SJCRH30 (cell line): Measurements from ENCODE around the gene MAGI2. TPM values are rescaled to one million over a fixed set of nuclear protein-coding genes. Genes with fewer than 3 reads are reported as not detected.

ENCODE experiments used
- DNase-seq, 2 experiments: peaks; one replicate each; pipeline ENCODE4 v3.0.0-alpha.2; 2015 to 2020
- H3K27ac ChIP-seq: fragments of 250-450 bp; sonication (Bioruptor Pico); 2 replicates; pipeline ENCODE4 v1.5.1; 2020; ENCODE audit warnings: mild to moderate bottlenecking, moderate library complexity
- H3K27me3 ChIP-seq: fragments of 250-450 bp; sonication (Bioruptor Pico); 2 replicates; pipeline ENCODE4 v1.5.1; 2020; ENCODE audit warnings: mild to moderate bottlenecking, moderate library complexity
- H3K36me3 ChIP-seq: fragments of 250-450 bp; sonication (Bioruptor Pico); 2 replicates; pipeline ENCODE4 v1.5.1; 2020; ENCODE audit warnings: mild to moderate bottlenecking, moderate library complexity
- H3K4me1 ChIP-seq: fragments of 250-450 bp; sonication (Bioruptor Pico); 2 replicates; pipeline ENCODE4 v1.5.1; 2020; ENCODE audit warnings: mild to moderate bottlenecking, moderate library complexity
- H3K4me3 ChIP-seq: fragments of 250-450 bp; sonication (Bioruptor Pico); 2 replicates; pipeline ENCODE4 v1.5.1; 2020; ENCODE audit warnings: mild to moderate bottlenecking, moderate library complexity
- H3K9me3 ChIP-seq: fragments of 250-450 bp; sonication (Bioruptor Pico); replicated peaks from 2 replicates; pipeline ENCODE4 v1.5.1; 2020; ENCODE audit warnings: mild to moderate bottlenecking, moderate library complexity
- total RNA-seq: library from RNA; depleted of rRNA; stranded (reverse); fragments of >200 nt; shearing (Covaris generic); gene quantifications from 2 replicates; pipeline ENCODE4 v1.2.3, GENCODE V29; 2014

Gene MAGI2
- total RNA-seq, 1 experiment from 2014 or later, result 2.4 TPM

DNA sequence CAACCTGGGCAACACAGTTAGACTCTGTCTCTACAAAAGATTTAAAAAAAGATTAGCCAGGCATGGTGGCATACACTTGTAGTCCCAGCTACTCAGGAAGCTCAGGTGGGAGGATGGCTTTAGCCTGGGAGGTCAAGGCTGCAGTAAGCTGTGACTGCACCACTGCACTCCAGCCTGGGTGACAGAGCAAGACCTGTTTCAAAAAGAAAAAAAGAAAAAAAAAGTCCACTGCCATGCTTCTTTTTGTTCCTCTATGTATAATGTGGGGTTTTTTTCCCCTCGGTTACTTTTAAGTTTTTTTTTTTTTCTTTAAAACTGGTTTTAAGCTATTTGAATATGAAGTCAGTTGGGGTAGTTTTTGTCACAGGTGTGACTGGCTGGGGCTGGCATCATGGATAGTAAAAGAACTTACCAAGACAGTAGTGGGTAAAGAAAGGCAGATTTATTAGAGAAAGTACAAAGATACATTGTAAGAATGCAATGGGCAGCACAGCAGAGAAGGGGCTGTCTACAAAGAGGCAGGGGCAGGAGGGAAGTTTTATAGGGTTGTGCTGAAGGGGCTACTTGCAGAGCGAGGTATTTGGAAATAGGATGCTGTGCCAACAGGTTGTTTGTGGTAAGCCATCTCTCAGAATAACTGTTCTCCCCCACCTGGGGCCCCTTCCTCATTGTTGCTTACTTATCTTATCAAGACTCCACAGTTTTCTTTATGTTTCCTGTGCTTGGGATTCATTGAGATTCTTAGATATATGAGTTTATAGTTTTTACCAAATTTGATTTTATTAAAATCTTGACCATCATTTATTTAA lies 1477.6 kb downstream of the MAGI2 start:
- Histone ChIP-seq H3K36me3 (no peaks in the 10 kb centered on the region), H3K27me3 (no peaks in the 10 kb centered on the region), H3K4me1 (no peaks in the 10 kb centered on the region), H3K27ac (no peak overlapping the region), H3K4me3 (no peak overlapping the region), H3K9me3 (0 out of 2 replicates have a peak, but pooled peaks cover 3% of the 10 kb centered on the region)
- DNase-seq, result no peak

DNA sequence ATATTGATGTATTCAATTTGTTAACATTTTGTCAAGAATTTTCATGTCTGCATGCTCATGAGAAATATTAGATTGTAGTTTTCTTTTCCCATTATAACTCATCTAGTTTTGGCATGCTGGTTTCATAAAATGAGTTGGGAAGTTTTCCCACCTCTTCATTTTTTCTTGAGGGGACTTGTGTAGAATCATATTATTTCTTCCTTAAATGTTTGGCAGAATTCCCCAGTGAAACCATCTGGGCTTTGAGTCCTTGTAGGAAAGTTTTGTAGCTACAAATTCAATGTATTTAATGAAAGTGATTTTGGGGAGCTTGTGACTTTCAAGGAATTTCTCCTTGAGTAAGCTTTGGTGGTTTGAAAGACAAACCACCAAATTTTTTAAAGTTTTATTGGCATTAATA lies 1481.7 kb downstream of the MAGI2 start:
- H3K36me3 ChIP-seq, result no peaks in the 10 kb centered on the region
- no peak for DNase-seq
- H3K27me3 ChIP-seq, result no peaks in the 10 kb centered on the region
- H3K4me1 ChIP-seq, result no peaks in the 10 kb centered on the region; the same call in 1 of the 2 replicates
- no peak overlapping the region for H3K27ac ChIP-seq
- no peak overlapping the region for H3K4me3 ChIP-seq
- H3K9me3 ChIP-seq, result no peaks in the 10 kb centered on the region

DNA sequence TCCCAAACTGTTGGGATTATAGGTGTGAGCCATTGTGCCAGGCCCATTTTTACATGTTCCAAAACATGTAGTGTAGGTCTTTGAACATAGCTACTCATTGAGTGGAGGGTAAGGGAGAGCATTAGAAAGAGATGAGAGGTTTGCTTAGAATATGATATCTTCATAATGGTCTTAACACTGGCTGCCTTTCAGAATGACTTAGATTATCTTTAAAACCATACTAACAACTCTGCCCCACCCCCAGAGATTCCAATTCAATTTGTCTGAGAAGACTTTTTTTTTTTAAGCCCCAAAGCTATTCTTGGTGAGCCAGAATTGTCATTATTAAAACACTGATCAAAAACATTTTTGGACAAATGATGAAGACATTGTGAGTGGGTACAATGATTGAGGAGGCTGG lies 1486.0 kb downstream of the MAGI2 start:
- Histone ChIP-seq H3K4me1 (no peaks in the 10 kb centered on the region; the same call in 1 of the 2 replicates), H3K9me3 (no peaks in the 10 kb centered on the region), H3K4me3 (no peak overlapping the region), H3K36me3 (no peaks in the 10 kb centered on the region), H3K27ac (no peak overlapping the region), H3K27me3 (no peaks in the 10 kb centered on the region)
- DNase-seq, result no peak
